ENCODE data around the gene ENTHD1. TPM values are rescaled to one million over a fixed set of nuclear protein-coding genes. Genes with fewer than 3 reads are reported as not detected.

The ENTHD1 gene
- total RNA-seq, 1 experiment from 2014 or later: not detected

DNA sequence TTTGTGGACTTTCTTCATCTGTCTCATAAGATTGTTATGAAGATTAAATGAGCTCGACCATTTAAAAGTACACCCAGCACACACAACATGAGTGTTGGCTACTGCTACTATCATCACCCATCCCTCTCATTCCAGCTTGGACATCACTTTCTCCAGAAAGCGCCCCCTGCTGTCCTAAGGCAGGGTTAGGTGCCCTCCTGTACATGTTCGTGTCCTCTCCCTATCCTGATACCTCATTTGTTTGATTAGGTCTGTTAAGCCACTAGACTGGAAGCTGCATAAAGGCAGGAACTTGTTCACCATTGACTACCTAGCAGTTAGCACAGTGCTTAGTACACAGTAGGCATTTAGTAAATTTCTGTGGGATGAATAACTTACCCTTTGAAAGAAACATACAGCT lies 85.5 kb downstream of the ENTHD1 start:
- WGBS (ENCODE audit: extremely low coverage, insufficient read length, low lambda C conversion rate): no CpG with 5 or more reads among the region's 3 CpGs
- peaks cover 25% of the 10 kb centered on the region for H3K27me3 Mint-ChIP-seq (ENCODE audit: low read depth)

More for the DNA sequence above, 85.5 kb downstream of the ENTHD1 start:
- H2BK12ac ChIP-seq (ENCODE audit: insufficient read length, low read depth, low read length): no peak overlapping the region
- H3K4ac ChIP-seq (ENCODE audit: low read depth, low read length): no peak overlapping the region
- Mint-ChIP-seq H3K36me3 (ENCODE audit: insufficient read depth in 1 of 3, low read depth in 3 of 3) (no peaks in the 10 kb centered on the region), H3K27ac (no peak overlapping the region), H3K4me3 (no peak overlapping the region), H3K9me3 (no peaks in the 10 kb centered on the region), H3K4me1 (peaks cover 6 to 9% of the 10 kb centered on the region in 2 experiments)
- no peak overlapping the region for H3K56ac ChIP-seq (ENCODE audit: insufficient read length, low read depth, low read length)
- H2BK120ac ChIP-seq (ENCODE audit: low read depth, low read length, poor library complexity, severe bottlenecking): no peak overlapping the region
- no peak overlapping the region for H3K4me2 ChIP-seq (ENCODE audit: insufficient read depth, insufficient read length, low read length)
- H4K20me1 ChIP-seq (ENCODE audit: control insufficient read depth, insufficient read depth, insufficient read length): no peaks in the 10 kb centered on the region
- no peaks in the 10 kb centered on the region for H3K23me2 ChIP-seq (ENCODE audit: insufficient read length, low read depth, low read length, poor library complexity, severe bottlenecking)
- no peak overlapping the region for H4K5ac ChIP-seq (ENCODE audit: insufficient read length, low read depth, low read length)
- H3K18ac ChIP-seq (ENCODE audit: insufficient read length, low read depth, low read length): no peak overlapping the region
- no peaks in the 10 kb centered on the region for H3K4me1 ChIP-seq (ENCODE audit: insufficient read depth, low read length)
- H3K9ac ChIP-seq (ENCODE audit: extremely low read depth, insufficient read length, low read length): no peak overlapping the region
- no peak overlapping the region for H3K14ac ChIP-seq (ENCODE audit: insufficient read depth, low read length)
- no peaks in the 10 kb centered on the region for H3K79me2 ChIP-seq (ENCODE audit: insufficient read depth, low read length)
- H2AFZ ChIP-seq (ENCODE audit: low read length): no peak overlapping the region
- no peak overlapping the region for H2BK20ac ChIP-seq (ENCODE audit: low read depth, low read length, poor library complexity, severe bottlenecking)
- no peaks in the 10 kb centered on the region for H3K27me3 ChIP-seq (ENCODE audit: insufficient read depth, low read length)
- H4K91ac ChIP-seq (ENCODE audit: insufficient read length, low read depth, low read length): no peak overlapping the region
- no peak overlapping the region for H2BK5ac ChIP-seq (ENCODE audit: insufficient read length, low read length)
- DNase-seq: peak; percentile 64
- no peak overlapping the region for H4K8ac ChIP-seq (replicated peaks; ENCODE audit: insufficient read length, low read depth, low read length)
- H2AK5ac ChIP-seq (ENCODE audit: insufficient read length, low read length): no peak overlapping the region
- no peaks in the 10 kb centered on the region for H3K79me1 ChIP-seq (ENCODE audit: insufficient read depth, low read depth, low read length, poor library complexity, severe bottlenecking)
- no peak overlapping the region for H2BK15ac ChIP-seq (ENCODE audit: low read depth, low read length)
- peak; percentile 77 for TF ChIP-seq CTCF (conservative IDR thresholded peaks at IDR 0.05)
- H3K27ac ChIP-seq (ENCODE audit: insufficient read length, low read depth, low read length): no peak overlapping the region
- no peaks in the 10 kb centered on the region for H3K9me3 ChIP-seq (ENCODE audit: control insufficient read depth, low read depth, low read length)
- no peak overlapping the region for H3K23ac ChIP-seq (ENCODE audit: insufficient read length, low read depth, low read length)
- no peak overlapping the region for H3T11ph ChIP-seq (ENCODE audit: low read length)
